ENCODE measurements around the gene MCAT.
"Not testable (repeated sequence)": the region's sequence is repeated elsewhere in the genome, so short reads cannot be mapped to it uniquely, and the experiment has no call there.

The MCAT gene

GRCh38 chr22:43152357-43153071, 9.3 kb upstream of the MCAT start:
- H3K4me1 Mint-ChIP-seq (ENCODE audit: low read depth): peaks cover 66% of the 10 kb centered on the region
- intact Hi-C loops (cut with micrococcal nuclease): loop anchor here (5.0 kb wide), 1 partner anchor 35 kb away; the partner anchor contains the start of gene TTLL12
- no peaks in the 10 kb centered on the region for H3K9me3 Mint-ChIP-seq

DNA sequence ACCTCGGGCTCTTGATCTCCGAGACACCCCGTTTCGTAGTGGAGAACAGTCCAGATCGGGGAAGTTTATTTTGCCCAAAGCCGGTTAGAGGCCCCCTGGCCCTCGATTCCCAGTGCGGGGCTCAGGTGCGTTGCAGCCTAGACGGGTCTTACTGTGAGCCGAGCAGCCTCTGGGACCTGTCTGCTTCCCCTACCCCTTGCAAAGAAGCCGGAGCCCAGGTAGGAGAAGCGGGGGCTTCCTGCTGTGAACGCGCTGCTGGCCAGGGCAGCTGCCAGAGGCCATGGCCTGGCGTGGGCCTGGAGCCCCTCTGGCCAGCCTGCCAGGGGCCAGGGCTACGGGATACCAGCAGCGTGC, 8.8 kb upstream of the MCAT start:
- H3K36me3 Mint-ChIP-seq (ENCODE audit: low read depth): peaks cover 48% of the 10 kb centered on the region
- peaks cover 66% of the 10 kb centered on the region for H3K4me1 Mint-ChIP-seq (ENCODE audit: low read depth)
- H3K27ac Mint-ChIP-seq: peak overlapping the region; percentile 88
- H3K9me3 Mint-ChIP-seq: no peaks in the 10 kb centered on the region
- H3K27me3 Mint-ChIP-seq: no peaks in the 10 kb centered on the region
- intact Hi-C loops (cut with micrococcal nuclease): loop anchor here (5.0 kb wide), 1 partner anchor 35 kb away; the partner anchor contains the start of gene TTLL12
- H3K4me3 Mint-ChIP-seq: peak overlapping the region; percentile 92

More at GRCh38 chr22:43152357-43153071, 9.3 kb upstream of the MCAT start:
- H3K4me3 Mint-ChIP-seq: peak overlapping the region; percentile 92
- no peaks in the 10 kb centered on the region for H3K27me3 Mint-ChIP-seq
- peak overlapping the region; percentile 88 for H3K27ac Mint-ChIP-seq
- peaks cover 49% of the 10 kb centered on the region for H3K36me3 Mint-ChIP-seq (ENCODE audit: low read depth)

- H3K4me1 Mint-ChIP-seq (ENCODE audit: low read depth): peaks cover 65% of the 10 kb centered on the region
- H3K27me3 Mint-ChIP-seq: no peaks in the 10 kb centered on the region
- H3K36me3 Mint-ChIP-seq (ENCODE audit: low read depth): peaks cover 43% of the 10 kb centered on the region
- peak within 1 kb of the TSS; percentile 92 for H3K4me3 Mint-ChIP-seq
- H3K9me3 Mint-ChIP-seq: no peaks in the 10 kb centered on the region
- H3K27ac Mint-ChIP-seq: peak within 1 kb of the TSS; percentile 88
- intact Hi-C loops (cut with micrococcal nuclease): loop anchor here (5.0 kb wide), 1 partner anchor 36 kb away; the partner anchor contains the start of gene TTLL12
These were observed 8.2 kb upstream of the MCAT start, which contains the start of gene TSPO for GRCh38 chr22:43151251-43152002. TSS of gene TSPO (plus strand) at chr22:43151559. CDS start at chr22:43159239, 7,680 bp downstream.

DNA sequence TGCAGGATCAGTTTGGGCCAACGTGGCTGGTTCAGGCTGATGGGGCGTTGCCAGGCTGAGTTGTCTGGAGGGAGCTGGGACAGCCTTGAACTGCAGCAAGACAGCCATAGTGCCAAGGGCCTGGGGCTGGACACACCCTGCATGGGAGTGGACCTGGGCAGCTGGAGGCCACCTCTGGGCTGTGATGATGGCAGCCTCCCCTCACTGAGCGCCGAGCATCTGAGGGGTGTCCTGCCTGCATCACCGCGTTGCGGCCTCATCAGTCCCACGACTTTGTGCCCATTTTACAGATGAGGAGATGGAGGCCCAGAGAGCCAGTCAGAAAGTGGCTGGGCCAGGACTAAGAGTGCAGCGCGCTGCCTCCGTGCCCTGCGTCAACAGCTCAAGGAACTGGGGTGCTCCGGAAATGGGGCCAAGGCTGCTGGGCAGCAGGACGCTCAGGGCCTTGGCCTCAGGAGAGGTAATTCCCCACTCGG, 7.6 kb upstream of the MCAT start:
- Mint-ChIP-seq H3K4me3 (peak overlapping the region; percentile 92), H3K27me3 (no peaks in the 10 kb centered on the region), H3K9me3 (no peaks in the 10 kb centered on the region), H3K4me1 (ENCODE audit: low read depth) (peaks cover 65% of the 10 kb centered on the region), H3K36me3 (ENCODE audit: low read depth) (peaks cover 36% of the 10 kb centered on the region), H3K27ac (peak overlapping the region; percentile 88)
- intact Hi-C loops (cut with micrococcal nuclease): loop anchor here (5.0 kb wide), 1 partner anchor 37 kb away; the partner anchor contains the start of gene TTLL12

DNA sequence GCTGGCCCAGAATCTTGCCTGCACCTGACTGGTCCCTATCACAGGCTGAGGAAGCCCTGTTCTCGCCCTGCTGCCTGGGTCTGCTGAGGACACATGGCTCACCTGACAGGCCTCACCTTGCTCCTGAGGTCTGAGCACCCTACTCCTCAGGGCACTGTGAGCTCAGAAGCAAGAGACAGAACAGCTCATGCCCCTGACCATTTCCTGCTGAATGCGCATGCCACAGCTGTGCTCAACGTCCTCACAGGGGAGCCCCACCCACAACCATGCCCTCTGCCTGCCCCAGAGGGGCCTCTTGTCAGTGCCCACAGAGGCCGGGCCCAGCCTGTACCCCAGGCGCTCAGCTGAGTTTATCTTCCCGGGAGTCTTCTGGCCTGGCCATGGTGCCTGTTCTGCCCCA, 5.4 kb upstream of the MCAT start:
- no peaks in the 10 kb centered on the region for H3K9me3 Mint-ChIP-seq
- H3K27me3 Mint-ChIP-seq: no peaks in the 10 kb centered on the region
- peaks cover 68% of the 10 kb centered on the region for H3K4me1 Mint-ChIP-seq (ENCODE audit: low read depth)
- peak overlapping the region; percentile 78 for H3K27ac Mint-ChIP-seq
- peaks cover 22% of the 10 kb centered on the region for H3K36me3 Mint-ChIP-seq (ENCODE audit: low read depth)
- intact Hi-C loops (cut with micrococcal nuclease): no loop called here
- no peak overlapping the region for H3K4me3 Mint-ChIP-seq

GRCh38 chr22:43147821-43148220, 4.6 kb upstream of the MCAT start:
- Mint-ChIP-seq H3K4me1 (ENCODE audit: low read depth) (peaks cover 71% of the 10 kb centered on the region), H3K27ac (peak overlapping the region; percentile 78), H3K4me3 (peak overlapping the region; percentile 45), H3K36me3 (ENCODE audit: low read depth) (peaks cover 23% of the 10 kb centered on the region), H3K9me3 (no peaks in the 10 kb centered on the region), H3K27me3 (no peaks in the 10 kb centered on the region)
- intact Hi-C loops (cut with micrococcal nuclease): no loop called here

DNA sequence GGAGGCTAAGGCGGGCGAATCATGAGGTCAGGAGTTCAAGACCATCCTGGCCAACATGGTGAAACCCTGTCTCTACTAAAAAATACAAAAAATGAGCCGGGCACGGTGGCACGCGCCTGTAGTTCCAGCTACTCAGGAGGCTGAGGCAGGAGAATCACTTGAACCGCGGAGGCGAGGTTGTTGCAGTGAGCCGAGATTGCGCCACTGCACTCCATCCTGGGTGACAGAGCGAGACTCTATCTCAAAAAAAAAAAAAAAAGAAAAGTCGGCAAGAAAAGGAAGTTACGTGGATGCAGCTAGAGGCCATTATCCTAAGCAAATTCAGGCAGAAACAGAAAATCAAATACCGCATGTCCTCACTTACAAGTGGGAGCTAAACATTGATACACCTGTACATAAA, 3.1 kb upstream of the MCAT start:
- Mint-ChIP-seq H3K4me3 (peak overlapping the region; percentile 23), H3K4me1 (ENCODE audit: low read depth) (peaks cover 72% of the 10 kb centered on the region), H3K27ac (peak overlapping the region; percentile 78)
- H3K36me3 Mint-ChIP-seq (ENCODE audit: low read depth); intact Hi-C loops (cut with micrococcal nuclease); H3K9me3 Mint-ChIP-seq; H3K27me3 Mint-ChIP-seq: not testable (repeated sequence)

GRCh38 chr22:43145371-43145770, 2.2 kb upstream of the MCAT start:
- Mint-ChIP-seq H3K27ac (peak overlapping the region; percentile 78), H3K4me1 (ENCODE audit: low read depth) (peaks cover 63% of the 10 kb centered on the region)
- H3K27me3 Mint-ChIP-seq; H3K36me3 Mint-ChIP-seq (ENCODE audit: low read depth); H3K9me3 Mint-ChIP-seq; intact Hi-C loops (cut with micrococcal nuclease); H3K4me3 Mint-ChIP-seq: not testable (repeated sequence)

GRCh38 chr22:43144949-43145348, 1.8 kb upstream of the MCAT start:
- H3K27me3 Mint-ChIP-seq: no peaks in the 10 kb centered on the region
- H3K9me3 Mint-ChIP-seq: no peaks in the 10 kb centered on the region
- peaks cover 61% of the 10 kb centered on the region for H3K4me1 Mint-ChIP-seq (ENCODE audit: low read depth)
- H3K36me3 Mint-ChIP-seq (ENCODE audit: low read depth): peaks cover 13% of the 10 kb centered on the region
- H3K4me3 Mint-ChIP-seq: no peak overlapping the region
- intact Hi-C loops (cut with micrococcal nuclease): no loop called here
- H3K27ac Mint-ChIP-seq: peak overlapping the region; percentile 78

- intact Hi-C loops (cut with micrococcal nuclease): no loop called here
- no peaks in the 10 kb centered on the region for H3K9me3 Mint-ChIP-seq
- H3K4me3 Mint-ChIP-seq: no peak overlapping the region
- no peak overlapping the region for H3K27ac Mint-ChIP-seq
- H3K4me1 Mint-ChIP-seq (ENCODE audit: low read depth): peaks cover 17% of the 10 kb centered on the region
- no peaks in the 10 kb centered on the region for H3K27me3 Mint-ChIP-seq
- peaks cover 80% of the 10 kb centered on the region for H3K36me3 Mint-ChIP-seq (ENCODE audit: low read depth)
These were observed 6.4 kb downstream of the MCAT start for GRCh38 chr22:43136801-43137200.

GRCh38 chr22:43136255-43136654, 6.9 kb downstream of the MCAT start:
- intact Hi-C loops (cut with micrococcal nuclease): no loop called here
- Mint-ChIP-seq H3K9me3 (no peaks in the 10 kb centered on the region), H3K27ac (no peak overlapping the region), H3K4me1 (ENCODE audit: low read depth) (peaks cover 22% of the 10 kb centered on the region), H3K36me3 (ENCODE audit: low read depth) (peaks cover 80% of the 10 kb centered on the region), H3K27me3 (no peaks in the 10 kb centered on the region), H3K4me3 (no peak overlapping the region)

- intact Hi-C loops (cut with micrococcal nuclease): no loop called here
- peaks cover 80% of the 10 kb centered on the region for H3K36me3 Mint-ChIP-seq (ENCODE audit: low read depth)
These were observed 7.6 kb downstream of the MCAT start for GRCh38 chr22:43135565-43135964.

DNA sequence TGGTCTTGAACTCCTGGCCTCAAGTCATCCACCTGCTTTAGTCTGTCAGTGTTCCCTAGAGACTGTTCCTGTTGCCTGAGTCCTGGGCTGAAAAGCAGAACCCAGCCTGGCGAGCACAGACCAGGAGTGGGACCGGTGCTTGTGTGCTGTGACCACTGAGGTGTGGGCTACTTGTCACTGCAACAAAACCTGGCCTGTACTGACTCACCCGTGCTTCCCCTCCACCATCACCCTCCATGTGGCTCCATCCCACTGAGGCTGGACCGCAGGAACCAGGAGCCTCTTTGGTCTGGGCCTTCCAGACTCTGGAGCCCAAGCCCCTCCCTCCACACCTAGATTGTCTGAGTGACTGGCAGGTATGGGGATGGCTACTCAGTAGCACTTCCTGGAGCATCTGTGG, 8.6 kb downstream of the MCAT start:
- peaks cover 28% of the 10 kb centered on the region for H3K4me1 Mint-ChIP-seq (ENCODE audit: low read depth)
- H3K36me3 Mint-ChIP-seq (ENCODE audit: low read depth): peaks cover 72% of the 10 kb centered on the region
- intact Hi-C loops (cut with micrococcal nuclease): no loop called here
- no peak overlapping the region for H3K4me3 Mint-ChIP-seq
- peaks cover 5% of the 10 kb centered on the region for H3K27me3 Mint-ChIP-seq
- H3K27ac Mint-ChIP-seq: no peak overlapping the region
- H3K9me3 Mint-ChIP-seq: no peaks in the 10 kb centered on the region

More at GRCh38 chr22:43135565-43135964, 7.6 kb downstream of the MCAT start:
- Mint-ChIP-seq H3K4me1 (ENCODE audit: low read depth) (peaks cover 23% of the 10 kb centered on the region), H3K27ac (no peak overlapping the region), H3K27me3 (peaks cover 1% of the 10 kb centered on the region), H3K9me3 (no peaks in the 10 kb centered on the region), H3K4me3 (no peak overlapping the region)

DNA sequence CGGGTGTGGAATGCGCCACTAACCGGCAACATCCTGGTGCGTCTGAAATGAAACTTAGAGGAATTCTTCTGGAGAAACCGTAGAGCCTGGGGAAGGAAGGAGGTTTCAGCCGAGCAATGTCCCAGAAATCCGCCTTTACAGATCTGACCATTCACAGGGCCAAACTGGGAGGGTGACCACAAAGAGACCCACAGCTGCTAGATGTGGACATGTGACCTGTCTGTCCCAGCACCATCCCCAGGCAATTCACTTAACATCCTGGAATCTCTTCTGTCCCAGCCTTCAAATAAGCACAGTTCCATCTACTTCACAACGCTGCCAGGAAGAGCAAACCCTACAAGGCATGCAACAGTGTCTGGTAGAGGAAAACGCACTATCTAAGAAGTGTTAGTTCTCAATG, 9.8 kb downstream of the MCAT start:
- Mint-ChIP-seq H3K27me3 (peaks cover 13% of the 10 kb centered on the region), H3K36me3 (ENCODE audit: low read depth) (peaks cover 62% of the 10 kb centered on the region), H3K4me3 (no peak overlapping the region), H3K27ac (no peak overlapping the region), H3K9me3 (no peaks in the 10 kb centered on the region), H3K4me1 (ENCODE audit: low read depth) (peaks cover 40% of the 10 kb centered on the region)
- intact Hi-C loops (cut with micrococcal nuclease): no loop called here
